Measurements from ENCODE around the gene LIMA1.

GRCh38 chr12:50142993-50143392 is 140.3 kb downstream of the LIMA1 start:
- TF ChIP-seq CTCF (IDR thresholded peaks at IDR 0.05 in 4 of 5, conservative IDR thresholded peaks at IDR 0.05 in 1 of 5) = no peak
- TF ChIP-seq POLR2A (IDR thresholded peaks at IDR 0.05) = no peak

All from gastrocnemius medialis (tissue), 4 donors.